Common myeloid progenitor, CD34-positive (primary cell): ENCODE measurements around the gene FAM181A.

Experiments used
- CTCF ChIA-PET: fragments of 350-600 bp; sonication (Branson Sonifier 250); formaldehyde crosslinking; loops from one replicate; lab custom pipeline; 2021; ENCODE audit warnings: antibody characterized with exemption; lab: Charles Lee
- POLR2A ChIA-PET: fragments of 350-600 bp; sonication (Branson Sonifier 250); formaldehyde crosslinking; loops from one replicate; lab custom pipeline; 2021; ENCODE audit warnings: antibody characterized with exemption; lab: Charles Lee
- DNase-seq, 3 donors: peaks; one replicate each; pipeline versions ENCODE4 v3.0.0 to v3.0.0-alpha.2; 2013
- H3K27ac ChIP-seq, 2 experiments: 1 replicate in 1 of 2; 2 replicates in 1 of 2; pipeline ENCODE4 v1.7.0; 2013; ENCODE audit warnings: inconsistent platforms in 2 of 2, low read length in 2 of 2, mild to moderate bottlenecking in 2 of 2, low read depth in 1 of 2, moderate library complexity in 1 of 2; ENCODE audit not compliant: severe bottlenecking in 2 of 2, insufficient read depth in 1 of 2, poor library complexity in 1 of 2
- H3K27me3 ChIP-seq, 5 experiments: replicated peaks in 2 of 5; 1 replicate in 3 of 5; 2 replicates in 2 of 5; pipeline versions ENCODE4 v1.6.1 to v1.7.0; 2013; ENCODE audit warnings: low read length in 4 of 5, mild to moderate bottlenecking in 2 of 5, moderate library complexity in 2 of 5, inconsistent platforms in 1 of 5; ENCODE audit not compliant: insufficient read depth in 5 of 5, control insufficient read depth in 4 of 5
- H3K36me3 ChIP-seq, 4 experiments: 1 replicate in 2 of 4; 2 replicates in 2 of 4; pipeline versions ENCODE4 v1.6.1 to v1.7.0; 2013; ENCODE audit warnings: low read length in 3 of 4, control low read depth in 1 of 4, mild to moderate bottlenecking in 1 of 4; ENCODE audit not compliant: control insufficient read depth in 4 of 4, insufficient read depth in 4 of 4
- H3K4me1 ChIP-seq, 4 experiments: 1 replicate in 3 of 4; 2 replicates in 1 of 4; pipeline versions ENCODE4 v1.6.1 to v1.7.1; 2013; ENCODE audit warnings: low read length in 3 of 4, mild to moderate bottlenecking in 3 of 4, control low read depth in 1 of 4, inconsistent platforms in 1 of 4, moderate library complexity in 1 of 4; ENCODE audit not compliant: control insufficient read depth in 4 of 4, insufficient read depth in 4 of 4; ENCODE audit errors: control extremely low read depth in 1 of 4
- H3K4me3 ChIP-seq, 7 experiments: 1 replicate in 4 of 7; 2 replicates in 3 of 7; pipeline versions ENCODE4 v1.5.1 to v1.7.0; 2013; ENCODE audit warnings: mild to moderate bottlenecking in 7 of 7, low read length in 6 of 7, moderate library complexity in 6 of 7, inconsistent platforms in 2 of 7, low read depth in 2 of 7, control low read depth in 1 of 7; ENCODE audit not compliant: insufficient read depth in 4 of 7, control insufficient read depth in 1 of 7; ENCODE audit errors: extremely low read depth in 1 of 7
- H3K9me3 ChIP-seq, 5 experiments: 1 replicate in 4 of 5; 2 replicates in 1 of 5; pipeline versions ENCODE4 v1.6.1 to v1.7.1; 2013; ENCODE audit warnings: low read length in 4 of 5, mild to moderate bottlenecking in 2 of 5, inconsistent platforms in 1 of 5, low read depth in 1 of 5, moderate library complexity in 1 of 5; ENCODE audit not compliant: control insufficient read depth in 4 of 5, insufficient read depth in 2 of 5; ENCODE audit errors: control extremely low read depth in 1 of 5
- WGBS: methylation state at CpG from one replicate; pipeline ENCODE4 v1.1.5; 2013; ENCODE audit not compliant: insufficient coverage; 5-methylcytosine and 5-hydroxymethylcytosine counted together

The FAM181A gene

DNA sequence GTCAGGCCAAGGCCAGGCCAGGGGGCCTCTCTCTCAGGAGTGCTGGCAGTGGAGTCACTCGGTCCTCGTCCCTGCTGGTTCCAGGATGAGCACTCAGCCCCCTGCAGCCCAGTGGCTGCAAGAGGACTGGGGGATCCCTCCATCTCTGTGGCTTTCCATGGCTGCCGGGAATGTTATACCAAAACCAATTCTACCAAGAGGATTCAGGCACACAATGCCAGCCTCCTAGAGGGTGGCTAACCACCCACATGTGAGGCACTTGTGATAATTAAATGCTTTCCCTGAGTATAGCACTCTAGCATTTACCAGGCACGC, 27.3 kb downstream of the FAM181A start:
- WGBS, result 100% methylated on average over 3 of the region's 4 CpGs
- ChIA-PET POLR2A (no interaction called here), CTCF (interaction anchor here (2.8 to 3.3 kb wide), 2 partner anchors 14 to 16 kb away, joined by 17 to 40 read pairs; no protein-coding TSS in a partner anchor)
- no peaks in the 10 kb centered on the region for H3K9me3 ChIP-seq
- DNase-seq, result no peak
- no peak overlapping the region for H3K4me3 ChIP-seq
- H3K36me3 ChIP-seq, result no peaks in the 10 kb centered on the region
- H3K4me1 ChIP-seq, result peaks cover 2 to 70% (median 66%) of the 10 kb centered on the region in 4 experiments
- H3K27ac ChIP-seq, result no peak overlapping the region
- no peaks in the 10 kb centered on the region for H3K27me3 ChIP-seq

GRCh38 chr14:93954900-93955849, 28.0 kb downstream of the FAM181A start:
- Histone ChIP-seq H3K36me3 (no peaks in the 10 kb centered on the region), H3K27ac (peak overlapping the region in 1 of 2 experiments; percentile 69), H3K9me3 (no peaks in the 10 kb centered on the region), H3K27me3 (no peaks in the 10 kb centered on the region), H3K4me3 (peak overlapping the region in 5 of 7 experiments; percentile 3 to 68 (median 44)), H3K4me1 (peaks cover 2 to 77% (median 72%) of the 10 kb centered on the region in 4 experiments)
- POLR2A ChIA-PET, result no interaction called here
- peak; percentile 76 to 96 (median 93) for DNase-seq
- CTCF ChIA-PET, result interaction anchor here (0.8 to 5.8 kb wide), 8 partner anchors 8 to 46 kb away, joined by 3 to 40 read pairs (median 4); no protein-coding TSS in a partner anchor
- 15% methylated on average over 10 of the region's 19 CpGs for WGBS

DNA sequence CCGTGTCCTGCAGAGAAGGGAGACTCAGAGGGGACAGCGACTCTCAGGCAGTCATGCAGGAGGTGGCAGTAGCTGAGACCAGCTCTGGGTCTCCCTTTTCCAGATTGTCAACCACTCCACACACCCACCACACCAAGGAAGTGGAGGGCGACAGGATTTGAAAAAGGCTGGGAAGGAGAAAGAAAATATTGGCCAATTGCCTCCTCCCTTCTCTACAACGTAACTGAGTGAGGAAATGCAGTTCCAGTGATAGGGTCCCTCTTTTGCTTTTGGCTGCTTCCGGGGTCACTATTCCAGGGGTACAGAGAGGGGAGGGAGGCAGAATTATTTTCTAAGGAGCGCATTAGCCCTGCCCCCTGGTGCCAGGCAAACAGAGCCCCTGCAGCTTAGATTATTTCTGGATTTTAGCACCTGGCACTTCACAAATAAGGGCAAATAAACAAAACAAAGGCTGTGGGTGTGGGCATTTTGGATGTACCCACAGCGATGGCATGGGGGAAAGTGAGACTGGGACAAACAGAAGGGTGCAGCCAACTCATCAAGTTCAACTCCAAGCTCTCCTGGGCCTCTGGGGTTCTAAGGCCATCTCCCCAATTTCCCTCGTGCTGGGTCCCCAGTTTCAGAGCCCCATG, 28.8 kb downstream of the FAM181A start:
- ChIA-PET POLR2A (no interaction called here), CTCF (interaction anchor here (0.8 to 5.8 kb wide), 8 partner anchors 8 to 45 kb away, joined by 3 to 40 read pairs (median 4); no protein-coding TSS in a partner anchor)
- H3K9me3 ChIP-seq, result no peaks in the 10 kb centered on the region
- no peaks in the 10 kb centered on the region for H3K27me3 ChIP-seq
- no peaks in the 10 kb centered on the region for H3K36me3 ChIP-seq
- DNase-seq, result no peak
- peaks cover 2 to 82% (median 75%) of the 10 kb centered on the region in 4 experiments for H3K4me1 ChIP-seq
- peak overlapping the region in 1 of 2 experiments; percentile 69 for H3K27ac ChIP-seq
- peak overlapping the region in 3 of 7 experiments; percentile 12 to 68 (median 44) for H3K4me3 ChIP-seq
- WGBS, result 82% methylated on average over 4 of the region's 8 CpGs

DNA sequence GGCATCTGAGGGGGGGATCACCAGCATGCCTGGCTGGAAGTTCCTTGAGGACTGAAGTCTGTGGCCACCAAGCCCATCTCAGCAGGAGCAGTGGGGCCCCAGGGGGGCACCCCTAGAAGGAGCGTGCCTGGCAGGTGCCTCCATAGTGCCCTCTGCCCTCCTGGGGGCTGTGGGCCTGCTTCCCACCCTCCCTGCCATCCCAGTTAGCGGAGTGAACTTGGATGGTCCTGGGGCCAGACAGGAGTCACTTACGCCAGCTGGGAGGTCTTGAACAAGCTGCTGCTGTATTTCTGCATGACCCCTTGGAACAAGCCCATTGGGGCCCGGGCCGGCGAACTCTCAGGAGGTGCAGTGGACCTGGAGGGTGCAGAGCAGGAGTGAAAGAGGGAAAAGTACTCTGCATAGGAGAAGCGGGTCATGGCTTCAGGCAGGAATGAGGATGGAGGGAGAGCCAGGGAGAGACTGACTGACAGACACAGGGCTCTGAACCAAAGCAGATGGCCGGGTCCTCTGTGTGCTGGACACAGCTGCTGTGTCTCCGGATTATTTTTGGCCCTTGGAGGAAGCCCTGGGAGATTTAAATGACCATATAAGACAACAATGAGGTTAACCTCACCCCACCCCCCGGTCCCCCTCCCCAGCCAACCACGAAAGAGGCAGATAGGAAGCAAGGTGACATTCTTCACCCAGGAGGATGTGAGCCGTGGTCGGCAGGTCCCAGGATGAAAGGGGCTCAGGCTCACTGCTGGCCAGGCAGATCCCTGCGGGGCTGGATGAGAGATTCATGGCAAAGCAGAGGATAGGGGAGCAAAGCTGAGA, 29.6 kb downstream of the FAM181A start:
- ChIA-PET CTCF (interaction anchor here (1.7 to 5.8 kb wide), 4 partner anchors 11 to 42 kb away, joined by 4 to 40 read pairs (median 22); no protein-coding TSS in a partner anchor), POLR2A (interaction anchor here (1.3 kb wide), 1 partner anchor 14 kb away, joined by 3 read pairs; no protein-coding TSS in a partner anchor)
- DNase-seq, result no peak
- Histone ChIP-seq H3K27me3 (no peaks in the 10 kb centered on the region), H3K4me1 (peaks cover 2 to 82% (median 75%) of the 10 kb centered on the region in 4 experiments), H3K27ac (no peak overlapping the region), H3K4me3 (no peak overlapping the region), H3K36me3 (no peaks in the 10 kb centered on the region), H3K9me3 (no peaks in the 10 kb centered on the region)
- WGBS, result 85% methylated on average over 9 of the region's 14 CpGs

DNA sequence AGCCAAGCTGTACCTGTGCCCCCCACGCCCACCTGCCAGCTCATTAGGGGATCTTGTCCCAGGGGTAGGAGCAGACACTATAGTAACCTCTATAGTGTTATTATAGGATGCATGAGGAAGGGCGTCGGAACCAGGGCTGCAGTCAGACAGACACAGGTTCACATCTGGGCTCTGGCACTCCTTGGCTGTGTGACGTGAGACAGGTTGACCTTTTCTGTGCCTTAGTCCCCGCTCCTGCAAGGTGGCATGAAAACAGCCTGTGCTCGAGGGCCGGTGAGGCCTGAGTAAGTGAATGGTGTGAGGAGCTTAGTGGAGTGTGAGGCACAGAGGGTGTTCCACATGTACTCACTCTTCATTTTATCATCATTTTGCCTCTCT, 30.2 kb downstream of the FAM181A start:
- WGBS, result 100% methylated on average over 7 of the region's 7 CpGs
- H3K4me1 ChIP-seq, result peaks cover 2 to 83% (median 77%) of the 10 kb centered on the region in 4 experiments
- no peak overlapping the region for H3K4me3 ChIP-seq
- no peaks in the 10 kb centered on the region for H3K9me3 ChIP-seq
- ChIA-PET CTCF (interaction anchor here (2.1 to 5.8 kb wide), 4 partner anchors 11 to 16 kb away, joined by 12 to 40 read pairs (median 22); no protein-coding TSS in a partner anchor), POLR2A (interaction anchor here (1.3 kb wide), 1 partner anchor 13 kb away, joined by 3 read pairs; no protein-coding TSS in a partner anchor)
- DNase-seq, result no peak
- H3K36me3 ChIP-seq, result no peaks in the 10 kb centered on the region
- no peak overlapping the region for H3K27ac ChIP-seq
- no peaks in the 10 kb centered on the region for H3K27me3 ChIP-seq

DNA sequence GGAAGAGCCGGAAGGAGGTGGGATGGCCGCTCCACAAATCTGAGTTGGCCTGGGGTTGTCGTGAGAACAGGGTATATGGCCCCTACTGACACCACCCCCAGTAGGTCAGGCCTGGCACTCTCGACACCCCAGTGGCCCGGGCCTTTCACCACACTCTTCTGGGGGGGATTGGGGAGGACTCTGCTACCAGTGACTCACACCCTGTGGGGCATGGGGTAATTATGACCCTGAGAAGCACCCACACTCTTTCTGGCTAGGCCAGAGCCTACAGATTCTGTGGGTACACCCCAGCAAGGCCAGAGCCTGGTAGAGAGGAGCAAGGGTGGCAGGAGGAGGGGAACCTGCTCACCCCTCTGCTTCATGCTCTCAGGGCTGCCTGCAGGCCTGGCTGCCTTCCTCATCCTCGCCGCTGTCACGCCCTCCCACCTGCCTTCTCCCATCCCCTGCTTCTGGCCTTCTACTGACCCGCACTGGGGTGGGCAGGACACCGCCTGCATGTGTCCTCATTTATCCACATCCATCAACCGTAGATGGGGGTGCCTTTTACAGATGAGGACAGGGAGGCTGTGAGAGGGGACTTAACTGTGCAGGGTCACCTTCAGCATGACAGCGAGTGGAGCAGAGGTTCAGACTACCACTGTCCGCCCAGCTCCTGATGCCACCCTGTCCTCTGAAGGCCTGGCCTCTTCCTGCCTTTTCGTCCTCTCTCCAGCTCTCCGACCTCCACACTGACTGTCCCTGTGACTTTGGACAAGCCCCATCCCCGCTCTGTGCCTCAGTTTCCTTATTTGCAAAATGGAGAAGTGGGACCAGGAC, 30.8 kb downstream of the FAM181A start:
- no peak overlapping the region for H3K4me3 ChIP-seq
- ChIA-PET POLR2A (interaction anchor here (1.3 kb wide), 1 partner anchor 13 kb away, joined by 3 read pairs; no protein-coding TSS in a partner anchor), CTCF (interaction anchor here (1.1 to 30.4 kb wide), 5 partner anchors 10 to 65 kb away, joined by 3 to 632 read pairs (median 26); no protein-coding TSS in a partner anchor)
- peaks cover 3 to 85% (median 81%) of the 10 kb centered on the region in 4 experiments for H3K4me1 ChIP-seq
- H3K27ac ChIP-seq, result no peak overlapping the region
- no peaks in the 10 kb centered on the region for H3K9me3 ChIP-seq
- WGBS, result 91% methylated on average over 12 of the region's 16 CpGs
- DNase-seq, result peak in 2 of 3 donors; percentile 26 to 46
- no peaks in the 10 kb centered on the region for H3K27me3 ChIP-seq
- no peaks in the 10 kb centered on the region for H3K36me3 ChIP-seq
